GM21381 (cell line): Measurements from ENCODE around the gene DZIP3.
"Not testable (repeated sequence)": the region's sequence is repeated elsewhere in the genome, so short reads cannot be mapped to it uniquely, and the experiment has no call there.

Experiments used
- ATAC-seq: cut with Tn5 transposase; IDR thresholded peaks from one replicate; pipeline ENCODE4 v1.9.1; 2021; ENCODE audit warnings: mild to moderate bottlenecking, moderate library complexity; ENCODE audit not compliant: unreplicated experiment

DZIP3 gene

GRCh38 chr3:108677811-108678210 is 88.3 kb downstream of the DZIP3 start:
- no peak for ATAC-seq

GRCh38 chr3:108692286-108692685 is 102.8 kb downstream of the DZIP3 start:
- ATAC-seq = not testable (repeated sequence)

- no peak for ATAC-seq
These were observed 108.9 kb downstream of the DZIP3 start for GRCh38 chr3:108698461-108698860.

- ATAC-seq = no peak
These were observed 115.5 kb downstream of the DZIP3 start for GRCh38 chr3:108705045-108705444.

- ATAC-seq = no peak
These were observed 123.5 kb downstream of the DZIP3 start for GRCh38 chr3:108713009-108713516.

GRCh38 chr3:108713816-108714215 is 124.3 kb downstream of the DZIP3 start:
- ATAC-seq = no peak

- ATAC-seq = no peak
These were observed 128.9 kb downstream of the DZIP3 start for GRCh38 chr3:108718454-108718853.

- ATAC-seq = no peak
These were observed 129.8 kb downstream of the DZIP3 start for GRCh38 chr3:108719178-108719806.

- no peak for ATAC-seq
These were observed 133.2 kb downstream of the DZIP3 start for GRCh38 chr3:108722724-108723123.

GRCh38 chr3:108724101-108724500 is 134.6 kb downstream of the DZIP3 start:
- no peak for ATAC-seq

- ATAC-seq = no peak
These were observed 138.6 kb downstream of the DZIP3 start for GRCh38 chr3:108728105-108728504.

GRCh38 chr3:108728934-108729333 is 139.4 kb downstream of the DZIP3 start:
- ATAC-seq = no peak

GRCh38 chr3:108736821-108737220 is 147.3 kb downstream of the DZIP3 start:
- ATAC-seq = no peak

- ATAC-seq = no peak
These were observed 153.4 kb downstream of the DZIP3 start for GRCh38 chr3:108742929-108743328.
